IMR-90 (cell line): Measurements from ENCODE around the gene COX14. TPM values are rescaled to one million over a fixed set of nuclear protein-coding genes. Genes with fewer than 3 reads are reported as not detected.

Experiments used
- ATAC-seq: fragments of 200-7000 bp; cut with Tn5 transposase; 2 replicates; pipeline ENCODE4 v1.9.1; 2020; ENCODE audit warnings: low read depth, mild to moderate bottlenecking, moderate library complexity
- BruUV-seq: library from RNA; stranded (reverse); fragments of 400-500 nt; replicated peaks from 2 replicates; lab custom pipeline; 2021; lab: Mats Ljungman, UMichigan
- CTCF ChIA-PET: fragments of 300-600 bp; formaldehyde crosslinking; extraction: SDS; loops from one replicate; lab custom pipeline; 2021; ENCODE audit warnings: antibody characterized with exemption; lab: Yijun Ruan, JAX
- POLR2A ChIA-PET: fragments of 300-600 bp; sonication (Branson Sonifier 250); formaldehyde crosslinking; loops from one replicate; lab custom pipeline; 2022; ENCODE audit warnings: antibody characterized with exemption; ENCODE audit not compliant: unreplicated experiment; lab: Charles Lee
- DNase-seq: peaks from one replicate; pipeline ENCODE4 v3.0.0; 2013
- H2AFZ ChIP-seq: replicated peaks from 2 replicates; pipeline ENCODE3; 2013; ENCODE audit warnings: low read length, mild to moderate bottlenecking; ENCODE audit not compliant: poor library complexity
- H2AK5ac ChIP-seq: 2 replicates; pipeline ENCODE4 v1.6.1; 2013; ENCODE audit warnings: low read depth, low read length, inconsistent platforms
- H2AK9ac ChIP-seq: replicated peaks from 2 replicates; pipeline ENCODE3; 2013; ENCODE audit warnings: mild to moderate bottlenecking, low read depth, low read length, moderate library complexity; ENCODE audit not compliant: poor library complexity
- H2BK120ac ChIP-seq: 2 replicates; pipeline ENCODE4 v1.6.1; 2013; ENCODE audit warnings: low read depth, low read length, inconsistent platforms
- H2BK15ac ChIP-seq: 3 replicates; pipeline ENCODE4 v1.6.1; 2013; ENCODE audit warnings: low read depth, low read length, inconsistent platforms
- H2BK20ac ChIP-seq: 2 replicates; pipeline ENCODE4 v1.6.1; 2013; ENCODE audit warnings: low read depth, mild to moderate bottlenecking, inconsistent platforms, low read length, moderate library complexity
- H2BK5ac ChIP-seq: 2 replicates; pipeline ENCODE4 v1.6.1; 2013; ENCODE audit warnings: mild to moderate bottlenecking, low read depth, low read length, inconsistent platforms; ENCODE audit not compliant: poor library complexity, severe bottlenecking
- H3K14ac ChIP-seq: replicated peaks from 2 replicates; pipeline ENCODE4 v1.6.1; 2013; ENCODE audit warnings: low read depth, low read length, inconsistent platforms
- H3K18ac ChIP-seq: 2 replicates; pipeline ENCODE4 v1.6.1; 2013; ENCODE audit warnings: low read depth, low read length, control low read depth
- H3K23ac ChIP-seq: 2 replicates; pipeline ENCODE4 v1.6.1; 2013; ENCODE audit warnings: low read depth, low read length, inconsistent platforms
- H3K27ac ChIP-seq: 2 replicates; pipeline ENCODE4 v1.5.1; 2013; ENCODE audit warnings: mild to moderate bottlenecking, control low read depth, low read length; ENCODE audit not compliant: insufficient read depth
- H3K27me3 ChIP-seq: 2 replicates; pipeline ENCODE4 v1.6.1; 2013; ENCODE audit warnings: low read length; ENCODE audit not compliant: control insufficient read depth, insufficient read depth
- H3K36me3 ChIP-seq: 2 replicates; pipeline ENCODE4 v1.6.1; 2013; ENCODE audit warnings: low read length, mixed read lengths; ENCODE audit not compliant: control insufficient read depth, insufficient read depth
- H3K4ac ChIP-seq: 2 replicates; pipeline ENCODE4 v1.6.1; 2013; ENCODE audit warnings: low read depth, low read length, inconsistent platforms
- H3K4me1 ChIP-seq: 2 replicates; pipeline ENCODE4 v1.6.1; 2013; ENCODE audit warnings: low read length, mixed read lengths; ENCODE audit not compliant: control insufficient read depth, insufficient read depth
- H3K4me2 ChIP-seq: 2 replicates; pipeline ENCODE4 v1.6.1; 2013; ENCODE audit warnings: low read depth, mild to moderate bottlenecking, control low read depth, low read length, moderate library complexity
- H3K4me3 ChIP-seq: 2 replicates; pipeline ENCODE4 v1.5.1; 2013; ENCODE audit warnings: low read depth, mild to moderate bottlenecking, control low read depth, low read length, moderate library complexity; ENCODE audit not compliant: insufficient read depth
- H3K56ac ChIP-seq: 2 replicates; pipeline ENCODE4 v1.6.1; 2013; ENCODE audit warnings: low read length, inconsistent platforms; ENCODE audit not compliant: insufficient read depth; ENCODE audit errors: extremely low read depth
- H3K79me1 ChIP-seq, 2 experiments: 2 replicates each; pipeline ENCODE4 v1.6.1; 2013; ENCODE audit warnings: low read length in 2 of 2, inconsistent platforms in 1 of 2, low read depth in 1 of 2
- H3K9ac ChIP-seq: 2 replicates; pipeline ENCODE4 v1.6.1; 2013; ENCODE audit warnings: low read depth, low read length, control low read depth
- H3K9me1 ChIP-seq: 2 replicates; pipeline ENCODE4 v1.6.1; 2013; ENCODE audit warnings: low read length, inconsistent platforms; ENCODE audit not compliant: insufficient read depth
- H3K9me3 ChIP-seq: 2 replicates; pipeline ENCODE4 v1.6.1; 2013; ENCODE audit warnings: low read length; ENCODE audit not compliant: control insufficient read depth, insufficient read depth
- H4K20me1 ChIP-seq: 2 replicates; pipeline ENCODE4 v1.6.1; 2013; ENCODE audit warnings: low read length, inconsistent platforms; ENCODE audit not compliant: insufficient read depth
- H4K5ac ChIP-seq: 2 replicates; pipeline ENCODE4 v1.6.1; 2013; ENCODE audit warnings: mild to moderate bottlenecking, low read depth, low read length, control low read depth
- H4K8ac ChIP-seq, 2 experiments: 2 replicates each; pipeline ENCODE4 v1.6.1; 2013; ENCODE audit warnings: low read depth in 2 of 2, low read length in 2 of 2, control low read depth in 1 of 2, inconsistent platforms in 1 of 2
- H4K91ac ChIP-seq: 2 replicates; pipeline ENCODE4 v1.6.1; 2013; ENCODE audit warnings: low read depth, low read length, inconsistent platforms; ENCODE audit not compliant: insufficient read depth
- BHLHE40 ChIP-seq: fragments of 150-350 bp; IDR thresholded peaks from 2 replicates; pipeline ENCODE4 v1.6.1; 2016; ENCODE audit warnings: mild to moderate bottlenecking, low read depth, low read length
- CEBPB ChIP-seq: IDR thresholded peaks from 2 replicates; pipeline ENCODE4 v1.6.1; 2012; ENCODE audit warnings: low read depth, low read length, improper control_type of control experiment
- CHD1 ChIP-seq: IDR thresholded peaks from 2 replicates; pipeline ENCODE4 v1.6.1; 2012; ENCODE audit warnings: low read depth, low read length, improper control_type of control experiment
- FOS ChIP-seq: fragments of 150-350 bp; IDR thresholded peaks from 2 replicates; pipeline ENCODE4 v1.6.1; 2016; ENCODE audit warnings: low read depth, low read length
- MAFK ChIP-seq: IDR thresholded peaks from 2 replicates; pipeline ENCODE4 v1.6.1; 2012; ENCODE audit warnings: low read depth, low read length, improper control_type of control experiment
- MAZ ChIP-seq: IDR thresholded peaks from 2 replicates; pipeline ENCODE4 v1.6.1; 2012; ENCODE audit warnings: low read depth, mild to moderate bottlenecking, low read length, improper control_type of control experiment, moderate library complexity, borderline replicate concordance
- MXI1 ChIP-seq: IDR thresholded peaks from 2 replicates; pipeline ENCODE4 v1.6.1; 2012; ENCODE audit warnings: low read depth, mild to moderate bottlenecking, low read length, moderate library complexity, borderline replicate concordance
- NFE2L2 ChIP-seq: fragments of 150-350 bp; IDR thresholded peaks from 2 replicates; pipeline ENCODE4 v1.6.1; 2016; ENCODE audit warnings: low read depth, mild to moderate bottlenecking, low read length
- POLR2A ChIP-seq: IDR thresholded peaks from 2 replicates; pipeline ENCODE4 v1.6.1; 2012; ENCODE audit warnings: mild to moderate bottlenecking, low read depth, low read length
- RAD21 ChIP-seq: IDR thresholded peaks from 2 replicates; pipeline ENCODE4 v1.6.1; 2012; ENCODE audit warnings: low read length, improper control_type of control experiment
- RCOR1 ChIP-seq: IDR thresholded peaks from 2 replicates; pipeline ENCODE4 v1.6.1; 2012; ENCODE audit warnings: mild to moderate bottlenecking, low read length, improper control_type of control experiment; ENCODE audit not compliant: insufficient replicate concordance
- RFX5 ChIP-seq: IDR thresholded peaks from 2 replicates; pipeline ENCODE4 v1.8.0; 2012; ENCODE audit warnings: low read depth, mild to moderate bottlenecking, low read length, moderate library complexity
- dilution Hi-C: fragments of 300-500 bp; cut with HindIII; formaldehyde crosslinking; loops from one replicate; pipeline ENCODE4 v1.14.3; 2018; ENCODE audit warnings: low sequenced_read_pairs; ENCODE audit not compliant: unreplicated experiment
- in situ Hi-C: fragments of 300-500 bp; cut with MboI; formaldehyde crosslinking; loops from 3 replicates; pipeline ENCODE4 v1.14.3; 2019; ENCODE audit warnings: low sequenced_read_pairs, inconsistent platforms, mixed read lengths
- intact Hi-C: fragments of 100-400 bp; cut with micrococcal nuclease; formaldehyde crosslinking; loops from 2 replicates; pipeline ENCODE4 v1.10.0; 2022
- polyA plus RNA-seq, 3 experiments: library from polyadenylated mRNA; depleted of rRNA; stranded (reverse); fragments of >200 nt; gene quantifications; 2 replicates each; pipeline ENCODE4 v1.2.3, GENCODE V29; 2012; ENCODE audit warnings: low replicate concordance in 1 of 3
- total RNA-seq: library from RNA; depleted of rRNA; stranded (reverse); fragments of >200 nt; gene quantifications from 2 replicates; pipeline ENCODE4 v1.2.3, GENCODE V29; 2012
- TF ChIP-seq, protein P1 (sequence below): conservative IDR thresholded peaks from 2 replicates; pipeline ENCODE4 v1.5.1; 2012; ENCODE audit warnings: mild to moderate bottlenecking, low read depth, low read length, improper control_type of control experiment
- TF ChIP-seq, protein P2 (sequence below): fragments of 150-350 bp; IDR thresholded peaks from 2 replicates; pipeline ENCODE4 v1.6.1; 2016; ENCODE audit warnings: low read depth, mild to moderate bottlenecking, low read length, moderate library complexity, borderline replicate concordance
- TF ChIP-seq, protein P3 (sequence below): fragments of 150-350 bp; IDR thresholded peaks from 2 replicates; pipeline ENCODE4 v1.6.1; 2017; ENCODE audit warnings: mild to moderate bottlenecking, antibody characterized with exemption, low read length, low read depth

COX14 gene
- total and polyA plus RNA-seq, 2 of the 4 experiments (the other 2 are of a cell fraction), result 30.8 to 81.8 TPM

DNA sequence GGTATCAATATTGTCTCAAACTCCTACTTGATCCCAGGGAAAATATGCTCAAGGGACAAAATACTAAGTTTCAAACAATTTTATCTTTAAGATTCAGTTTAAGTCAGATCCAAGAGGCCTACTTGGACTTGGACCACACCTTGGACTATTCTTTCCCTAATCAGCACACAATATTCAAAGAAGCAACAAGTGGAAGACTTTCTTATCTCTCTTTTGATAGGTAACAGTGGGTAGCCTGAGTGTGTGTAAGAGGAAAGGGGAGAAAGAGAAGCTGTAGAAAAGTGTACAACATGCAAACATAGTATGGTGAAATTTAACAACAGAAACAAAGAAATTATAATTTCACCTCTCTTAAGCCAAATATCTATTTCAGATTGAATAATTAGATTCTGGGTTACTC lies 48.6 kb downstream of the COX14 start:
- Histone ChIP-seq H3K18ac (no peak overlapping the region), H3K14ac (no peak overlapping the region), H2BK15ac (no peak overlapping the region), H2AFZ (no peak overlapping the region), H3K4ac (no peak overlapping the region), H4K91ac (no peak overlapping the region), H4K8ac (no peak overlapping the region), H2BK20ac (no peak overlapping the region), H3K23ac (no peak overlapping the region), H3K9me1 (peaks cover 16% of the 10 kb centered on the region), H3K79me1 (peaks cover 3 to 64% of the 10 kb centered on the region in 2 experiments; a peak in 3 of 4 replicates), H4K5ac (no peak overlapping the region), H3K9me3 (no peaks in the 10 kb centered on the region), H4K20me1 (peaks cover 32% of the 10 kb centered on the region), H2BK120ac (no peak overlapping the region), H3K56ac (no peak overlapping the region), H3K9ac (no peak overlapping the region), H3K36me3 (no peaks in the 10 kb centered on the region), H2AK5ac (no peak overlapping the region), H3K4me3 (no peak overlapping the region), H3K27ac (no peak overlapping the region), H3K4me2 (no peak overlapping the region), H2BK5ac (no peak overlapping the region), H2AK9ac (no peak overlapping the region), H3K4me1 (peaks cover 12% of the 10 kb centered on the region), H3K27me3 (no peaks in the 10 kb centered on the region)
- dilution Hi-C loops (no loop called here), intact Hi-C loops (no loop called here), in situ Hi-C loops (no loop called here)
- no peak for DNase-seq
- ChIA-PET POLR2A (no interaction called here), CTCF (no interaction called here)
- TF ChIP-seq MXI1 (no peak), RFX5 (no peak), CEBPB (no peak), RAD21 (no peak), MAZ (no peak), CHD1 (no peak), RCOR1 (no peak), MAFK (no peak), NFE2L2 (no peak), BHLHE40 (no peak), FOS (no peak), POLR2A (no peak)
- TF ChIP-seq, protein P1, sequence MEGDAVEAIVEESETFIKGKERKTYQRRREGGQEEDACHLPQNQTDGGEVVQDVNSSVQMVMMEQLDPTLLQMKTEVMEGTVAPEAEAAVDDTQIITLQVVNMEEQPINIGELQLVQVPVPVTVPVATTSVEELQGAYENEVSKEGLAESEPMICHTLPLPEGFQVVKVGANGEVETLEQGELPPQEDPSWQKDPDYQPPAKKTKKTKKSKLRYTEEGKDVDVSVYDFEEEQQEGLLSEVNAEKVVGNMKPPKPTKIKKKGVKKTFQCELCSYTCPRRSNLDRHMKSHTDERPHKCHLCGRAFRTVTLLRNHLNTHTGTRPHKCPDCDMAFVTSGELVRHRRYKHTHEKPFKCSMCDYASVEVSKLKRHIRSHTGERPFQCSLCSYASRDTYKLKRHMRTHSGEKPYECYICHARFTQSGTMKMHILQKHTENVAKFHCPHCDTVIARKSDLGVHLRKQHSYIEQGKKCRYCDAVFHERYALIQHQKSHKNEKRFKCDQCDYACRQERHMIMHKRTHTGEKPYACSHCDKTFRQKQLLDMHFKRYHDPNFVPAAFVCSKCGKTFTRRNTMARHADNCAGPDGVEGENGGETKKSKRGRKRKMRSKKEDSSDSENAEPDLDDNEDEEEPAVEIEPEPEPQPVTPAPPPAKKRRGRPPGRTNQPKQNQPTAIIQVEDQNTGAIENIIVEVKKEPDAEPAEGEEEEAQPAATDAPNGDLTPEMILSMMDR, result no peak
- TF ChIP-seq, protein P2, sequence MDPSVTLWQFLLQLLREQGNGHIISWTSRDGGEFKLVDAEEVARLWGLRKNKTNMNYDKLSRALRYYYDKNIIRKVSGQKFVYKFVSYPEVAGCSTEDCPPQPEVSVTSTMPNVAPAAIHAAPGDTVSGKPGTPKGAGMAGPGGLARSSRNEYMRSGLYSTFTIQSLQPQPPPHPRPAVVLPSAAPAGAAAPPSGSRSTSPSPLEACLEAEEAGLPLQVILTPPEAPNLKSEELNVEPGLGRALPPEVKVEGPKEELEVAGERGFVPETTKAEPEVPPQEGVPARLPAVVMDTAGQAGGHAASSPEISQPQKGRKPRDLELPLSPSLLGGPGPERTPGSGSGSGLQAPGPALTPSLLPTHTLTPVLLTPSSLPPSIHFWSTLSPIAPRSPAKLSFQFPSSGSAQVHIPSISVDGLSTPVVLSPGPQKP, result no peak
- TF ChIP-seq, protein P3, sequence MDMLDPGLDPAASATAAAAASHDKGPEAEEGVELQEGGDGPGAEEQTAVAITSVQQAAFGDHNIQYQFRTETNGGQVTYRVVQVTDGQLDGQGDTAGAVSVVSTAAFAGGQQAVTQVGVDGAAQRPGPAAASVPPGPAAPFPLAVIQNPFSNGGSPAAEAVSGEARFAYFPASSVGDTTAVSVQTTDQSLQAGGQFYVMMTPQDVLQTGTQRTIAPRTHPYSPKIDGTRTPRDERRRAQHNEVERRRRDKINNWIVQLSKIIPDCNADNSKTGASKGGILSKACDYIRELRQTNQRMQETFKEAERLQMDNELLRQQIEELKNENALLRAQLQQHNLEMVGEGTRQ, result no peak
- no TSS peak for BruUV-seq
- ATAC-seq, result no peak
